Stimulated activated CD8-positive, alpha-beta memory T cell treated with anti-CD3 and anti-CD28 coated beads, Interleukin-2, amount 100 ng/mL, for 1 hour (primary cell): ENCODE data around the gene USB1.

Experiments used
- DNase-seq, 2 donors: peaks; one replicate each; pipeline ENCODE4 v3.0.0-alpha.2; 2020; ENCODE audit warnings: low read depth in 2 of 2

Gene USB1

DNA sequence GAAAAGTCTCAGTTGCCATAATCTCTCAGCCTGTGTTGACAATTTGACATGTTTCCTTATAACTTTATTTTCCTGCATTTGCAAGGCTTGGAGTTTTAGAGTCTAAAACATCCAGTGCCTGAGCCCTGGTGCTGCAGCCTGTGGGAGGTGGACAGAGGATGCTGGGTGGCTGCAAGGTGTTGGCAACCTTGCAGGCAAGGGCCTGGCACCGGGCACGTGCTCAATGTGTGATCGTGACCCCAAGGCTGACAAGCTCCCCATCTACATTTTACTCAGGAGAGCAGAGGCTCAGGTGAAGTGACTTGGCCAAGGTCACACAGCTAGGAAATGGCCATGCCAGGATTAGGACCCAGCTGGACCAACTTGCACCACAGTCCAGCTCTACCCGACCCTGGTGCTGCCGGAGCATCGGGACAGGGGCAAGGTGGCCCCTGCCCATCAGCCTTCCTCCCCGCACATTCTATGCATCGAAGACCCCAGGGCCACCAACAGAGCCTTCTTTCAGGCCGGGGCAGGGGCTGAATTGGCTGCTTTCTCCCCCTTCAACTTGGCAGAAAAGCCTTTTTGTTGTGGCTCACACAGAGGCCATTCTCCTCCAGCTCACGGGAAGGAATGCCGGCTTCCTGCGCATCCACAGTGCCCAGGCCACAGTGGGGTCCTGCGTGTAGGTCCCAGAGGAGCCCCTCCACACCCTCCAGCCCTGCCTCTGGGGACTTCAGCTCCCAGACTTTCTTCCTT lies 47.5 kb downstream of the USB1 start:
- DNase-seq, result no peak

DNA sequence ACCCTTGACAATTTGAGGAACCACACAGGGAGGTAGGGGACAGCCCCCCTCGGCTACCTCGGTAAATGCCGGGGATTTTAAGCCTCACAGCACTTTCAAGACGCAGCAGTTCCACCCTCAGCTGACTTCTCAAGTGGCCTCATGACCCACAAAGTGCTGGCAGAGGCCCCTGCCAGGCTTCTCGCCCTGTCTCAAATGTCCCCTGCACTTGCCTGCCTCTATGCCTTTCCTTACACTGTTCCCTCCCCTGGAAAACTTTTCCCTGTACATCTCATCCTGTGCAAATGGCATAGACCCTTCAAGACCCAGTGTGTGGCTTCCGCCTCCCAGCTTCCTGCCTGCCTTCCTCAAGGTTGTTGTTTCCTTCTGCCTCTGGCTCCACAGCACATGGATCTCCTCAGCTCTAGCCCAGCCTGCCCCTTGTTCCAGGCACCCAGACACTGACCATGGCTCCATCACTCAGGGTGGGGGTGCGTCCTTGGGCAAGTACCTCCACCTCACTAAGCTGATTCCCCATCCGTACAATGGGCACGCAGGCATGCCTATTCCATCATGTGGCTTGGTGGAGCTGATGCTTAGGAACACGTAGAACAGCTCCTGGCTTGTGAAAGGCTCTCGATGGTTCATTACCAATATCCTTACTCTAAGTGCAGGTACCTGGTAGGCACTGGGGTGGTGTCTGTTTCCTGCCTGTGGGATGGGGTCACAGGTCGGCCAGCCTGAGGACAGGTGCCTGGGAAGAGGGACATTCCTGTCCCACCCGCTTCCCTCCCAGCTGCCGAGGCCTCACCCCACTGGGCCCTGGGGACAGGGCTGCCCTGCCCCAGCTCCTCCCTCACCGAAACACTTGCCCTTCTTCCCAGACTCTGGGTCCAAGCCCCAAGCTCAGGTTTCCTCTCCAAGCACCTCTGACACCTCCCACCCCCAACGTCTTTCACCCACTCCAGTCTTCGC lies 48.3 kb downstream of the USB1 start:
- DNase-seq, result no peak

DNA sequence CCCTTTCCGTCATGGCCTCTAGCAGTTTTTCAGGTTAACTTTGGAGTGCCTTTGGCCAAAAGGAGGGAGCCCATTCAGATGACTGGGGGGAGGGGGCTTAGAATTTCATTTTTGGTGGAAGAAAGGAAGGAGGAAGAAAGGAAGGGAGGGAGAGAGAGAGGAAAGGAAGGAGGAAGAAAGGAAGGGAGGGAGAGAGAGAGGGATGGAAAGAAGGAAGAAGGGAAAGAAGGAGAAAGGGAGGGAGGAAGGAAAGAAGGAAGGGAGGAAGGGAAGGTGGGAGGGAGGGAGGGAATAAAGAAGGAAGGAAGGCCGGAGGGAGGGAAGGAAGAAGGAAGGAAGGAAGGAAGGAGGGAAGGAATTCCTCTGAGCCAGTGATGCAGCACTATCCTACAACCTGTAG lies 50.1 kb downstream of the USB1 start:
- DNase-seq, result no peak

DNA sequence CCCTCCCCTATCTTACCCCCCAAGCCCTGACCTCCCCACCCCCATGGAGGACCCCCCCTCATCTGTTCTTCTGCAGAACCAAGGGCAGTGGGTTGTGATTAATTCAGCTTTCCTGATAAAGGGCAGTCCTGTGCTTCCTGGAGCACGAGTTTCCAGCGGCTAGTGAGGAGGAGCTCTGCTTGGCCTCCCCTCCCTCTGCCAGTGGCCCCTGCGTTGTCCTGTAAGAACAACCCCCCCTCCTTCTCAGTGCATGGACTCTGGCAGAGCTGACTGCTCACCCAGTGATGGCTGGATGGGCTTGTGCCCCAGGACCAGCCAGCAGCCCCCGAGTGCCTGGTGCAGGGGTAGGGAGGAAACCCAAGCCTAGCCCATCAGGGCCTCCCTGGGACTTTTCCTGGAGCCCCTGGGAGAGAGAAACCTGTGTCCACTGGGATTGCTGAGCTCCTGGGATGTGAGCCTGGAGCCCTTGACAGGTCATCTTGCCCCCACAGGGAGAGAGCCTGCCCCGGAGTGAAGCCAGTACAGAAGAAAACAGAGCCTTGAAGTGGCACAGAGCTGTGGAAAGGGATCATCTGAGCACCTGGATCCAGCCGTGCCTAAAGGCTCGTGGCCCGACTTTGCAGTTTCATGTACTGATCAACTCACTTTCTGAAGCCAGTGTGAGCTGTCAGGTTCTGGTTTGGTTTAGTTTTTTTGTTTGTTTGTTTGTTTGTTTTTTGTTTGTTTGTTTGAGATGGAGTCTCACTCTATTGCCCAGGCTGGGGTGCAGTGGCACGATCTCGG lies 50.8 kb downstream of the USB1 start:
- DNase-seq, result no peak

DNA sequence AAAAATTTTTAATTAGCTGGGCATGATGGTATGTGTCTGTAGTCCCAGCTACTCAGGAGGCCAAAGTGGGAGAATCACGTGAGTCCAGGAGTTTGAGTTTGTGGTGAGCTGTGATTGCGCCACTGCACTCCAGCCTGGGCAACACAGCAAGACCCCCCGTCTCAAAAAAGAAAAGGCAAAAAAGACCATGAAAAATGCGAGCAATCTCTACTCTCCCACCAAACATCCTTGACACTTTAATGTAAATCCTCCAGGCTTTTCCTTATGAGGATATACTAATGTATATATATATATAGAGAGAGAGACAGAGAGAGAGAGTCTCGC lies 52.4 kb downstream of the USB1 start:
- no peak for DNase-seq

DNA sequence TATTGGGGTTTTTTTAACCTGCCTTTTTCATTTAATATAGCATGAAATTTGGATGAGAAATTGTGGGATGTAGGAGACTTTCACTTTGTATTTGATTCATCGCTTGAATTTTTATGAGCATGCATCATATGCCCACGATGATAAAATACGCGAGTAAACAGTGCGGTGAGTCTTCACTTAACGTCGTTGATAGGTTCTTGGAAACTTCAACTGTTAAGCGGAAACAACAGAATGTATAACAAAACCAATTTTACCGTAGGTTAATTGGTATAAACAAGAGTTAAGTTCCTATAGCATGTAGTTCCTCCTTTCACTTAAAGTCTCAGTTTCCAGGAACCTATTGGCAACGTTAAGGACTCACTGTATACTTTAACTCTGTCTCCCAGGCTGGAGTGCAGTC lies 53.1 kb downstream of the USB1 start:
- no peak for DNase-seq

DNA sequence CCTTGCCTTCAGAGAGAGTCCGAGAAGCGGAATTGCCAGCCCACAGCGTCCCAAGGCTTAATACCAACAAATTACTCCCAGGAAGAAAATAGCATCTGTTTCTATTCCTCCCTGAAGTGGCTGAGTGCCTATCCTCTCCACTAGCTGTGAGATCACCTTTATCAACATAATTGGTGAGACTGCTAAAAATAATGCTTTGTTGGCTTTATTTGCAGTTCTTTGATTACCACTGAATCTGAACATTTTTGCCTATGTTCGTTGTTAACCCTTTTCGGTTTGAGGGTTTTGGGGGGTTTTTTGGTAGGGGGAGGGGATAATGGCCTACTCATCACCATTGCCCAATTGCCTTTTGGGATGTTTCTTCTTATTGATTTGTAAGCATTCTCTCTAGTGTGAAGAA lies 55.4 kb downstream of the USB1 start:
- no peak for DNase-seq

DNA sequence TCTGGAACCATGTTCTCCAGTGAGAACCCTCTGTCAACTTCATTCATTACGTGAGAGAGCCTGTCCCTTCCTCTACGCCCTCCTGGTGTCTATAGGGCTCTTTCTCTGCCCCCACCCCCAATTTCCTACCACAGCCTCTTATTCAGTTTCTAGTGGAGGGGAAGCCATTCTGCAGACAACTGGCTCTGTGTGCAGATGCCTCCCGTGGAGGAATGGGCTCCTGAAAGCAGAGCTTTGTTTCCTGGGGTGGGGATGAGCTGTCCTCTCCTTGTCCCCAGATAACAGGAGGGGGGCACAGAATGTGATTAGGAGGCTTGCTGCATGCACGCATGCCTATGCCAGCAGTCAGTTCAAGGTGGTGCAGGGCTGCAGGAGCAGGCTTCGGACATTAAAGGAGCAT lies 55.9 kb downstream of the USB1 start:
- no peak for DNase-seq

DNA sequence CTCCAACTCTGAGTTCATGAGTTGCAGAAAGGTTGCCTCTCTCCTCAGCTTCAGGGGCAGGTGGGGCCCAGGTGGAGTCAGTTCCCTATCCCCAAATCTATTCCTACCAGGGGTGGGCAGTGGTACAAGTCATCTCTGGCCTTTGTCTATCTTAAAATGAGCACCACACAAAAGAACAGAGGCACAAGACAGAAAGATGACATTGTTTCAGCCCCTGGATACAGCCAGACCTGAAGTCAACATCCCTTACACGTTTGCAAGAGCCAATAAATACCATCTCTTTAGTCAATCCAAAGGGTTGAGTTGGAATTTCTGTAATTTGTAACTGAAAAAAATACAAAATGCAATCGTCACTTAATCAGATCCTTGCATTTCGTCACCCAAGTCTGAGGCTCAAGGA lies 56.6 kb downstream of the USB1 start:
- no peak for DNase-seq

DNA sequence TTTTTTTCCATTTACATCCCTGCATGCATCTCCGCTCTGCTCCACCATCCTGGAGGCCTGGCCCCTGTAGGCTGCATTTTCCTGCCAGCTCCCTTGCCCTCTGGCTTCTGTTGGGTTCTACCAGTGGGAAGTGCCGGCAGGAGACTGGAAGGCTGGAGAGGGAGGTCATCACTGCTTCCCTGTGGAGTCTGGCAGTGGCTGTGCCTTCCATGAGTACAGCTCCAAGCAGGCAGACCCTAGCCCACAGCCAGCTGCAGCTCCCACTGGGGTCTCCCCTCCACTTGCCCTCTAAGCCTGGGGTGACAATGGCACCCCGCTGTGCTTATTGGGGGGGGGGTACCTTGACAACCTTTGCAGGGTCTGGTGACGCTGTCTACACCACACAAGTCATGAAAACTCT lies 61.6 kb downstream of the USB1 start:
- no peak for DNase-seq

DNA sequence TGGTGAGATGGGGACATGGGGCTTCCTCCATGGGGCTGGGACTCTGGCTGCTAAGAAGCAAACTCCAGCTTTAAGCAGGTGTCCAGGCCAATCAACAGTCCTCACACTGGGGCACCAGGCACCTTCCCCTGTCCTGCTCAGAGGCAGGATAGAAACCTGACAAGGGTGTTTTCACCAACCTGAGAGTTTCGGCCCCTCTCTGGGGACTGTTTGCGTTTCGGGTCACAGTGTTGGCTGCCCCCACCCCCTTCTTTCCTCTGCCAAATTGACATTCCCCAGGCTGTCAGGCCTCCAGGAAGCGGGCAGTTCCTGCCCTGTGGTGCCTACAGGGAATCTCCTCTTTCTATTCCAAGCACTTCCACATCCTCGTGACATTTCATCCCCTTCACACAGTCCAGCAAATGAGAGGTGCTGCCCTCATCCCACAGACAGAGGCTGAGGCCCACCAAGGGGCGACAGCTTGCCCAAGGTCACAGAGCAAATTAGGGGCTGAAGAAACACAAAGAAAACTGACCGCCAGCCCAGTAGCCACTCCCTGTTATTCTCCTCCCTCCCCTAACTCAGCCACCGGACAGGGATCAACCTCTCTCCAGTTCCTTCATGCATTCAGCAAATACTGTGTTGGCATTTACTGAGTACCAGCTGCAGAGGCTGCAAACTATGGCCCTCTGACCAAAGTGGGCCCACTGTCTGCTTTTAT lies 62.3 kb downstream of the USB1 start:
- DNase-seq, result no peak

DNA sequence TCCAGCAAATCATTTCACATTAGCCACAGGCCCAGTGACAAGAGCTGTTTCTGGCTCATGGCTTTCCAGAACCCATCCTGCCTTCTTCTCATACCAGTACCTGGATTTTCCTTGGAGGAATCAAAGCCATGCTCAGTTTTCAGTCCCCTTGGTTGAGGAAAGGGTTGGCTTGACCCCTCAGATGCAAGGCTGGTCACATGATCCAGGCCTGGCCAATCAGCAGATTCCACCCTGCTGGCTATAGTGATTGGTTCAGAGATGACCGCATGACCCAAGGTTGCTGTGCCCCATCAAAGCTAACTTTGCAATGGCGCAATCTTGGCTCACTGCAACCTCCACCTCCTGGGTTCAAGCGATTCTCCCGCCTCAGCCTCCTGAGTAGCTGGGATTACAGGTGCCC lies 69.4 kb downstream of the USB1 start:
- no peak for DNase-seq
